ENCODE results near the gene ZFP91. TPM values are rescaled to one million over a fixed set of nuclear protein-coding genes. Genes with fewer than 3 reads are reported as not detected.

ZFP91 gene
- total and polyA plus RNA-seq, 7 donors, result 27.8 to 94.1 (median 68.4) TPM

- WGBS, 3 donors, result 88 to 92% (median 89%) methylated on average over 1 of the region's 1 CpG
- no peak for ATAC-seq
- Histone ChIP-seq H3K4me1 (peaks cover 12% of the 10 kb centered on the region), H3K27me3 (ENCODE audit: insufficient read depth in 3 of 3, low read length in 2 of 3) (no peaks in the 10 kb centered on the region), H3K9me3 (no peaks in the 10 kb centered on the region), H3K27ac (no peak overlapping the region), H3K36me3 (ENCODE audit: insufficient read depth in 1 of 2, low read depth in 1 of 2) (no peaks in the 10 kb centered on the region), H3K4me3 (no peak overlapping the region)
- no peak for DNase-seq
- intact Hi-C loops (cut with DNase I), result loop anchor here in 1 of 2 donors (2.0 kb wide), 1 partner anchor 42 kb away; no protein-coding TSS in a partner anchor
- no peak for TF ChIP-seq CTCF (IDR thresholded peaks at IDR 0.05)
These were observed 53.6 kb downstream of the ZFP91 start for GRCh38 chr11:58632510-58632909.

GRCh38 chr11:58636587-58636986, 57.7 kb downstream of the ZFP91 start:
- H3K27ac ChIP-seq, result no peak overlapping the region
- no peak for TF ChIP-seq CTCF (IDR thresholded peaks at IDR 0.05)
- 60 to 72% (median 62%) methylated on average over 3 of the region's 3 CpGs for WGBS, 3 donors
- no peaks in the 10 kb centered on the region for H3K9me3 ChIP-seq
- H3K27me3 ChIP-seq (ENCODE audit: insufficient read depth in 3 of 3, low read length in 2 of 3), result no peaks in the 10 kb centered on the region
- DNase-seq, result no peak
- no peak overlapping the region for H3K4me3 ChIP-seq
- H3K36me3 ChIP-seq (ENCODE audit: insufficient read depth in 1 of 2, low read depth in 1 of 2), result no peaks in the 10 kb centered on the region
- intact Hi-C loops (cut with DNase I), result no loop called here
- H3K4me1 ChIP-seq, result no peaks in the 10 kb centered on the region
- no peak for ATAC-seq

GRCh38 chr11:58637371-58637770, 58.5 kb downstream of the ZFP91 start:
- Histone ChIP-seq H3K4me3 (no peak overlapping the region), H3K27me3 (ENCODE audit: insufficient read depth in 3 of 3, low read length in 2 of 3) (no peaks in the 10 kb centered on the region), H3K4me1 (no peaks in the 10 kb centered on the region), H3K36me3 (ENCODE audit: insufficient read depth in 1 of 2, low read depth in 1 of 2) (no peaks in the 10 kb centered on the region), H3K27ac (no peak overlapping the region), H3K9me3 (no peaks in the 10 kb centered on the region)
- no peak for TF ChIP-seq CTCF (IDR thresholded peaks at IDR 0.05)
- 66 to 80% (median 71%) methylated on average over 2 of the region's 2 CpGs for WGBS, 3 donors
- ATAC-seq, result no peak
- no peak for DNase-seq
- intact Hi-C loops (cut with DNase I), result no loop called here

- DNase-seq (no peak), ATAC-seq (no peak)
- no peak for TF ChIP-seq CTCF (IDR thresholded peaks at IDR 0.05)
- WGBS, 3 donors, result 72 to 82% (median 81%) methylated on average over 6 of the region's 6 CpGs
- H3K27ac ChIP-seq, result no peak overlapping the region
- no peaks in the 10 kb centered on the region for H3K27me3 ChIP-seq (ENCODE audit: insufficient read depth in 3 of 3, low read length in 2 of 3)
- intact Hi-C loops (cut with DNase I), result no loop called here
- H3K4me3 ChIP-seq, result no peak overlapping the region
- H3K9me3 ChIP-seq, result no peaks in the 10 kb centered on the region
- no peaks in the 10 kb centered on the region for H3K4me1 ChIP-seq
- H3K36me3 ChIP-seq (ENCODE audit: insufficient read depth in 1 of 2, low read depth in 1 of 2), result no peaks in the 10 kb centered on the region
These were observed 60.2 kb downstream of the ZFP91 start for GRCh38 chr11:58639103-58639502.

- Histone ChIP-seq H3K4me1 (no peaks in the 10 kb centered on the region), H3K27ac (no peak overlapping the region), H3K27me3 (ENCODE audit: insufficient read depth in 3 of 3, low read length in 2 of 3) (no peaks in the 10 kb centered on the region), H3K36me3 (ENCODE audit: insufficient read depth in 1 of 2, low read depth in 1 of 2) (no peaks in the 10 kb centered on the region), H3K9me3 (no peaks in the 10 kb centered on the region), H3K4me3 (no peak overlapping the region)
- WGBS, 3 donors, result 54 to 66% (median 62%) methylated on average over 2 of the region's 2 CpGs
- no peak for DNase-seq
- intact Hi-C loops (cut with DNase I), result no loop called here
- ATAC-seq, result no peak
- TF ChIP-seq CTCF (IDR thresholded peaks at IDR 0.05), result no peak
These were observed 60.8 kb downstream of the ZFP91 start for GRCh38 chr11:58639669-58640068.

Data from psoas muscle (tissue), 8 donors.